HL-60 (cell line): ENCODE results near the gene DRC7.

Experiments
- DNase-seq, 2 experiments: peaks; one replicate each; pipeline ENCODE4 v3.0.0-alpha.2; 2010 to 2020; ENCODE audit warnings: low read depth in 1 of 2, low spot score in 1 of 2
- H3K27ac ChIP-seq: fragments of 250-450 bp; sonication (Bioruptor Pico); replicated peaks from 2 replicates; pipeline ENCODE4 v1.5.1; 2020; ENCODE audit warnings: mild to moderate bottlenecking, moderate library complexity
- H3K27me3 ChIP-seq: fragments of 250-450 bp; sonication (Bioruptor Pico); 2 replicates; pipeline ENCODE4 v1.5.1; 2021; ENCODE audit warnings: mild to moderate bottlenecking, moderate library complexity; ENCODE audit not compliant: insufficient read depth, poor library complexity, severe bottlenecking
- H3K4me3 ChIP-seq: replicated peaks from 2 replicates; pipeline ENCODE4 v1.5.1; 2011; ENCODE audit warnings: mild to moderate bottlenecking, control low read depth, low read length; ENCODE audit not compliant: insufficient read depth
- CTCF ChIP-seq: IDR thresholded peaks from one replicate; pipeline ENCODE4 v1.5.1; 2011; ENCODE audit warnings: low read length, control low read depth, inconsistent platforms; ENCODE audit not compliant: insufficient read depth
- GABPA ChIP-seq: IDR thresholded peaks from 2 replicates; pipeline ENCODE4 v1.6.1; 2012; ENCODE audit warnings: low read depth
- POLR2AphosphoS5 ChIP-seq: IDR thresholded peaks from 2 replicates; pipeline ENCODE4 v1.6.1; 2012; ENCODE audit warnings: low read depth
- REST ChIP-seq: IDR thresholded peaks from 2 replicates; pipeline ENCODE4 v1.6.1; 2012; ENCODE audit warnings: low read depth; ENCODE audit not compliant: insufficient replicate concordance
- SPI1 ChIP-seq: IDR thresholded peaks from 2 replicates; pipeline ENCODE4 v1.6.1; 2012; ENCODE audit warnings: low read depth, mild to moderate bottlenecking, borderline replicate concordance

DRC7 gene

GRCh38 chr16:57732714-57733113 is 38.1 kb downstream of the DRC7 start:
- Histone ChIP-seq H3K4me3 (no peak overlapping the region), H3K27ac (no peak overlapping the region), H3K27me3 (no peaks in the 10 kb centered on the region)
- no peak for DNase-seq
- TF ChIP-seq POLR2AphosphoS5 (no peak), CTCF (no peak), REST (no peak), SPI1 (no peak), GABPA (no peak)

DNA sequence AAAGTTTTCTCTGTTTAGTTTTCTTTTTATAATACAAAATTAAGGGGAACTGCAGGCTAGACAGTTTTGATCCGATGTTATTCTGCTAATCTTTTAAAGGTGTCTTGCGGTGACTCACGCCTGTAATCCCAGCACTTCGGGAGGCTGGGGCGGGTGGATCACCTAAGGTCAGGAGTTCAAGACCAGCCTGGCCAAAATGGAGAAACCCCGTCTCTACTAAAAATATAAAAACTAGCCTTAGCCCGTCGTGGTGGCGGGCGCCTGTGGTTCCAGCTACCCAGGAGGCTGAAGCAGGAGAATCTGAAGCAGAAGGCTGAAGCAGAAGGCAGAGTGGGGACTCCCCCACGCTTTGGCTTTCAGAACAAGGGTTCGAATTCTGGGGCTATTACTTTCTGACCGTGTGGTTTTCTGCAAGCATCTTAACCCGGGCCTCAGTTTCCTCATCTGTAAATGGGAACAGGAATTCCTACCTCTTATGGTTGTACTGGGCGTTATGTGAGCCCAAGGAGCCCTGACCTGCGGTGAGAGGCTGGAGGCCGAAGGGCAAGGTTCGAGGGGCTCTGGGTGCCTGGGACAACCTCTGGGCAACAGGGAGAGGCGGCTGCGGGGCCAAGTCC is 39.8 kb downstream of the DRC7 start:
- Histone ChIP-seq H3K4me3 (peak overlapping the region; percentile 57), H3K27ac (peak overlapping the region; percentile 90), H3K27me3 (no peaks in the 10 kb centered on the region)
- TF ChIP-seq REST (no peak), GABPA (no peak), CTCF (no peak), POLR2AphosphoS5 (no peak), SPI1 (no peak)
- DNase-seq = no peak

DNA sequence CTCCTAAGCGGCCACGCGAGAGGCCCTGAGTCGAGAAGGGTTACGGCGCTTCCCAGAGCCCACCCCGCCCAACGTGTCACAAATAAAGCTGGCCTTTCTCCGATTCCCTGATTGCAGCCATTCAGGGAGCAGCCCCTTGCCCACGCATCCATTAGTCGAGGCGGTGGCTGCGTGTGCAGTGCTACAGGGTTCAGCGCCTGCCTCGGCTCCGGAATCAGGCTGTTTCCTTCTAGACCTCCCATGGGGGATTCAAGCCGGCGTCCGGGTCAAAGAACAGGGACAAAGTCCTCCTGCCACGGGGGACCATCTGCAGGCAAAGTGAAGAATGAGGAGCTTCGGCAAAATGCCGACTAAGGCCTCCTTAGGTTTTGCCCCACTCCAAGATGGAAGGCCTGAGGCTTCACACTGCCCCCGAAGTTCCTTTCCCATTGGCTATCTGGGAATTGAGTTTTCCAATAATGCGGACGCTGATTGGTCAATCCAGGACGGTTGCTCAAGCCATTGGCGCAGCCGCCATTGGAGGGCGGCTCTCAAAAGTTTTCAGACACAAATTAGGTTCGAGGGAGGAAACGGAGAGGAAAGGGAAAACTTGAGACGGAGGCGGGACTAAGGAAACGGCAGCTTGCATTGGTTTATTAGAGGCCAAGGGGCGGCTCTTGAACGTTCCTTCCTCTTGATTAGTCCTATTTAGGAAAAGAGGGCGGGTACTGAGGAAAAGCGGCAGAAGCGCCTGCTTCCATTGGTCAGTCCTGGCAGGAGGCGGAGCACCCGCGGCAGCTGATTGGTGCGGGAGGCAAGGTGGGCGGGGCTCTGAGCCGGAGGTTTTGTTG is 40.5 kb downstream of the DRC7 start:
- Histone ChIP-seq H3K4me3 (peak overlapping the region; percentile 98), H3K27ac (peak overlapping the region; percentile 90), H3K27me3 (no peaks in the 10 kb centered on the region)
- TF ChIP-seq SPI1 = peak; percentile 54; the same call in 1 of the 2 replicates
- no peak for TF ChIP-seq CTCF
- peak; percentile 68 for TF ChIP-seq POLR2AphosphoS5
- peak; percentile 63 for TF ChIP-seq REST
- TF ChIP-seq GABPA = peak; percentile 67
- peak; percentile 99 to 100 for DNase-seq
